Neural cell (in vitro differentiated cells): ENCODE results near the gene C2CD4A. TPM values are rescaled to one million over a fixed set of nuclear protein-coding genes. Genes with fewer than 3 reads are reported as not detected.

Experiments used
- H2AFZ ChIP-seq: fragments of 200-600, 300-800 bp; sonication (generic), shearing (Covaris generic); 2 replicates; pipeline ENCODE4 v1.6.0; 2014; ENCODE audit warnings: low read depth, mild to moderate bottlenecking, antibody characterized with exemption, low read length, moderate library complexity
- H3F3A ChIP-seq: fragments of 200-600 bp; shearing (Covaris generic); 2 replicates; pipeline ENCODE4 v1.6.1; 2016; ENCODE audit warnings: mild to moderate bottlenecking, moderate library complexity, mixed read lengths, antibody characterized with exemption, low read length; ENCODE audit not compliant: insufficient read depth, poor library complexity, severe bottlenecking
- H3K27ac ChIP-seq: fragments of 200-600, 300-800 bp; sonication (generic), shearing (Covaris generic); 2 replicates; pipeline ENCODE4 v1.5.1; 2014; ENCODE audit warnings: mild to moderate bottlenecking, low read length, moderate library complexity
- H3K27me3 ChIP-seq: fragments of 300-800, 200-600 bp; sonication (generic), shearing (Covaris generic); 2 replicates; pipeline ENCODE4 v1.6.0; 2014; ENCODE audit warnings: mild to moderate bottlenecking, low read depth, low read length, moderate library complexity; ENCODE audit not compliant: insufficient read depth
- H3K36me3 ChIP-seq: fragments of 300-800, 200-600 bp; sonication (generic), shearing (Covaris generic); 2 replicates; pipeline ENCODE4 v1.5.1; 2014; ENCODE audit warnings: mild to moderate bottlenecking, antibody characterized with exemption, low read length, moderate library complexity; ENCODE audit not compliant: insufficient read depth
- H3K4me2 ChIP-seq: fragments of 300-800, 200-600 bp; sonication (generic), shearing (Covaris generic); 2 replicates; pipeline ENCODE4 v1.6.0; 2014; ENCODE audit warnings: mild to moderate bottlenecking, low read length
- H3K4me3 ChIP-seq: fragments of 300-800, 200-600 bp; sonication (generic), shearing (Covaris generic); 2 replicates; pipeline ENCODE4 v1.5.1; 2014; ENCODE audit warnings: mild to moderate bottlenecking, low read length, moderate library complexity
- H3K79me2 ChIP-seq: fragments of 200-600 bp; shearing (Covaris generic); replicated peaks from 2 replicates; pipeline ENCODE4 v1.6.0; 2014; ENCODE audit warnings: mild to moderate bottlenecking, low read length, moderate library complexity; ENCODE audit not compliant: insufficient read depth
- H3K9ac ChIP-seq: fragments of 300-800, 200-600 bp; sonication (generic), shearing (Covaris generic); 2 replicates; pipeline ENCODE4 v1.6.1; 2016; ENCODE audit warnings: mild to moderate bottlenecking, low read length, mixed read lengths
- H3K9me2 ChIP-seq: fragments of 200-600 bp; shearing (Covaris generic); 2 replicates; pipeline ENCODE4 v1.6.1; 2016; ENCODE audit warnings: mild to moderate bottlenecking, low read length, mixed read lengths; ENCODE audit not compliant: insufficient read depth
- H3K9me3 ChIP-seq: fragments of 200-600, 300-800 bp; sonication (generic), shearing (Covaris generic); 2 replicates; pipeline ENCODE4 v1.6.1; 2016; ENCODE audit warnings: mild to moderate bottlenecking, mixed run types, low read length, moderate library complexity, mixed read lengths
- H4K20me1 ChIP-seq: fragments of 200-600 bp; shearing (Covaris generic); 2 replicates; pipeline ENCODE4 v1.6.1; 2016; ENCODE audit warnings: mild to moderate bottlenecking, mixed run types; ENCODE audit not compliant: insufficient read depth
- EP300 ChIP-seq: fragments of 450-650 bp; conservative IDR thresholded peaks from 2 replicates; pipeline ENCODE4 v1.6.1; 2014; ENCODE audit warnings: antibody characterized with exemption, mild to moderate bottlenecking, moderate library complexity; ENCODE audit not compliant: poor library complexity, severe bottlenecking
- EZH2 ChIP-seq: fragments of 200-600, 300-800 bp; shearing (Covaris generic), sonication (generic); IDR thresholded peaks from 2 replicates; pipeline ENCODE4 v1.6.1; 2014; ENCODE audit warnings: antibody characterized with exemption, low read length, borderline replicate concordance, mild to moderate bottlenecking; ENCODE audit not compliant: insufficient read depth, poor library complexity, severe bottlenecking
- MXI1 ChIP-seq: fragments of 450-650 bp; conservative IDR thresholded peaks from 2 replicates; pipeline ENCODE4 v1.6.1; 2014; ENCODE audit warnings: antibody characterized with exemption, mild to moderate bottlenecking; ENCODE audit not compliant: poor library complexity, severe bottlenecking
- POLR2AphosphoS5 ChIP-seq: IDR thresholded peaks from 2 replicates; pipeline ENCODE4 v1.6.1; 2012
- RAD21 ChIP-seq: fragments of 450-650 bp; conservative IDR thresholded peaks from 2 replicates; pipeline ENCODE4 v1.6.1; 2014; ENCODE audit warnings: antibody characterized with exemption, mild to moderate bottlenecking, moderate library complexity
- SMC3 ChIP-seq: fragments of 450-650 bp; conservative IDR thresholded peaks from 2 replicates; pipeline ENCODE4 v1.6.1; 2014; ENCODE audit warnings: antibody characterized with exemption, mild to moderate bottlenecking, moderate library complexity; ENCODE audit not compliant: poor library complexity
- TAF1 ChIP-seq: IDR thresholded peaks from 2 replicates; pipeline ENCODE4 v1.6.1; 2012; ENCODE audit warnings: low read depth
- polyA plus RNA-seq: library from polyadenylated mRNA; depleted of rRNA; stranded (reverse); fragments of >200 nt; gene quantifications from 2 replicates; pipeline ENCODE4 v1.2.3, GENCODE V29; 2014
- TF ChIP-seq, protein P1 (sequence below): IDR thresholded peaks from 2 replicates; pipeline ENCODE4 v1.6.1; 2012; ENCODE audit warnings: borderline replicate concordance
- TF ChIP-seq, protein P2 (sequence below): fragments of 450-650 bp; IDR thresholded peaks from 2 replicates; pipeline ENCODE4 v1.5.1; 2014; ENCODE audit warnings: antibody characterized with exemption, mild to moderate bottlenecking, moderate library complexity; ENCODE audit not compliant: poor library complexity, severe bottlenecking

C2CD4A gene
- polyA plus RNA-seq, 1 donor from 2014 or later: not detected

DNA sequence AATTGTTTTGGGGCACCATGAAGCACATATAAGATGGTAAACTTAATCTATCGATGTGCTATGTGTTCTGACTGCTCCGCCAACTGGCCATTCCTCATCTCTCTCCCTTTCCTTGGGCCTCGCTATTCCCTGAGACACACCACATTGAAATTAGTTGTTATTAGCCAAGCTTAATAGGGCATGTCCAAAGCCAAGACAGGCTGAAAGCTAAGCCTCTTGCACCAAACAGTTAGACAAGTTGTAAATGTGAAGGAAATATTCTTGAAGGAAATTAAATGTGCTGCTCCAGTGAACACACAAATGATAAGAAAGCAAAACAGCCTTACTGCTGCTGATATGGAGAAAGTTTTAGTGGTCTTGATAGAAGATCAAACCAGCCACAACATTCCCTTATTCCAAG, 39.3 kb downstream of the C2CD4A start:
- no peak overlapping the region for H3K4me3 ChIP-seq
- H3K27ac ChIP-seq: no peak overlapping the region
- no peaks in the 10 kb centered on the region for H3K79me2 ChIP-seq
- no peaks in the 10 kb centered on the region for H4K20me1 ChIP-seq
- H3K9me2 ChIP-seq: no peaks in the 10 kb centered on the region
- H3F3A ChIP-seq: no peaks in the 10 kb centered on the region
- TF ChIP-seq SMC3: no peak
- TF ChIP-seq, protein P1, sequence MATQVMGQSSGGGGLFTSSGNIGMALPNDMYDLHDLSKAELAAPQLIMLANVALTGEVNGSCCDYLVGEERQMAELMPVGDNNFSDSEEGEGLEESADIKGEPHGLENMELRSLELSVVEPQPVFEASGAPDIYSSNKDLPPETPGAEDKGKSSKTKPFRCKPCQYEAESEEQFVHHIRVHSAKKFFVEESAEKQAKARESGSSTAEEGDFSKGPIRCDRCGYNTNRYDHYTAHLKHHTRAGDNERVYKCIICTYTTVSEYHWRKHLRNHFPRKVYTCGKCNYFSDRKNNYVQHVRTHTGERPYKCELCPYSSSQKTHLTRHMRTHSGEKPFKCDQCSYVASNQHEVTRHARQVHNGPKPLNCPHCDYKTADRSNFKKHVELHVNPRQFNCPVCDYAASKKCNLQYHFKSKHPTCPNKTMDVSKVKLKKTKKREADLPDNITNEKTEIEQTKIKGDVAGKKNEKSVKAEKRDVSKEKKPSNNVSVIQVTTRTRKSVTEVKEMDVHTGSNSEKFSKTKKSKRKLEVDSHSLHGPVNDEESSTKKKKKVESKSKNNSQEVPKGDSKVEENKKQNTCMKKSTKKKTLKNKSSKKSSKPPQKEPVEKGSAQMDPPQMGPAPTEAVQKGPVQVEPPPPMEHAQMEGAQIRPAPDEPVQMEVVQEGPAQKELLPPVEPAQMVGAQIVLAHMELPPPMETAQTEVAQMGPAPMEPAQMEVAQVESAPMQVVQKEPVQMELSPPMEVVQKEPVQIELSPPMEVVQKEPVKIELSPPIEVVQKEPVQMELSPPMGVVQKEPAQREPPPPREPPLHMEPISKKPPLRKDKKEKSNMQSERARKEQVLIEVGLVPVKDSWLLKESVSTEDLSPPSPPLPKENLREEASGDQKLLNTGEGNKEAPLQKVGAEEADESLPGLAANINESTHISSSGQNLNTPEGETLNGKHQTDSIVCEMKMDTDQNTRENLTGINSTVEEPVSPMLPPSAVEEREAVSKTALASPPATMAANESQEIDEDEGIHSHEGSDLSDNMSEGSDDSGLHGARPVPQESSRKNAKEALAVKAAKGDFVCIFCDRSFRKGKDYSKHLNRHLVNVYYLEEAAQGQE: no peak
- TF ChIP-seq POLR2AphosphoS5: no peak
- no peak for TF ChIP-seq EZH2
- TF ChIP-seq TAF1: no peak
- TF ChIP-seq MXI1: no peak
- no peak for TF ChIP-seq RAD21
- TF ChIP-seq, protein P2, sequence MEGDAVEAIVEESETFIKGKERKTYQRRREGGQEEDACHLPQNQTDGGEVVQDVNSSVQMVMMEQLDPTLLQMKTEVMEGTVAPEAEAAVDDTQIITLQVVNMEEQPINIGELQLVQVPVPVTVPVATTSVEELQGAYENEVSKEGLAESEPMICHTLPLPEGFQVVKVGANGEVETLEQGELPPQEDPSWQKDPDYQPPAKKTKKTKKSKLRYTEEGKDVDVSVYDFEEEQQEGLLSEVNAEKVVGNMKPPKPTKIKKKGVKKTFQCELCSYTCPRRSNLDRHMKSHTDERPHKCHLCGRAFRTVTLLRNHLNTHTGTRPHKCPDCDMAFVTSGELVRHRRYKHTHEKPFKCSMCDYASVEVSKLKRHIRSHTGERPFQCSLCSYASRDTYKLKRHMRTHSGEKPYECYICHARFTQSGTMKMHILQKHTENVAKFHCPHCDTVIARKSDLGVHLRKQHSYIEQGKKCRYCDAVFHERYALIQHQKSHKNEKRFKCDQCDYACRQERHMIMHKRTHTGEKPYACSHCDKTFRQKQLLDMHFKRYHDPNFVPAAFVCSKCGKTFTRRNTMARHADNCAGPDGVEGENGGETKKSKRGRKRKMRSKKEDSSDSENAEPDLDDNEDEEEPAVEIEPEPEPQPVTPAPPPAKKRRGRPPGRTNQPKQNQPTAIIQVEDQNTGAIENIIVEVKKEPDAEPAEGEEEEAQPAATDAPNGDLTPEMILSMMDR: no peak
- TF ChIP-seq EP300: no peak
- H3K27me3 ChIP-seq: no peaks in the 10 kb centered on the region
- no peaks in the 10 kb centered on the region for H3K36me3 ChIP-seq
- no peak overlapping the region for H2AFZ ChIP-seq
- no peaks in the 10 kb centered on the region for H3K9me3 ChIP-seq
- H3K4me2 ChIP-seq: no peak overlapping the region
- H3K9ac ChIP-seq: no peak overlapping the region

DNA sequence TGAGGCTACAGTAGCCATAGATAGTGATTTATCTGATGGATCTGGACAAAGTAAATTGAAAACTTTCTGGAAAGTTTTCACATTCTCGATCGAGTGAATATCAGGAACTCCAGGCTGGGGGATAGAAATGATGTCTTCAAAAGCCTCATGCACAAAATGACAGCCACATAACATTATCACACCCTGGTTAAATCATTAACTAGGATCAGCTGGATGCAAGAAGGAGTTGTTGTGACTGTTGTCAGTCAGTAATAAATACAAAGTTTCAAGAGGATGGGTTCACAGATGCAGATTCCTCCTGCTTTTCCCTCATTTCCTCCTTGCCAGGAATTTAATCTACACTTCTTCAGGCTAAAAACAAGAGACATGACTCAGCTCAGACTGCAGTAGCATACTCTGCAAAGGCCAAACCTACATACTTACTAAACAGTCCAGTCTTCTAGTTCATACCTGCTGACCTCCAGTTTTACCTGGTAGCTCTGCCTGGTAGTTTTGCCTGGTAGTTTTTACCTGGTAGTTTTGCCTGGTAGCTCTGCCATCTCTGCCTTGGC, 40.9 kb downstream of the C2CD4A start:
- Histone ChIP-seq H3K9me2 (no peaks in the 10 kb centered on the region), H3K9me3 (no peaks in the 10 kb centered on the region), H3K4me3 (no peak overlapping the region), H3F3A (no peaks in the 10 kb centered on the region), H4K20me1 (no peaks in the 10 kb centered on the region), H3K4me2 (no peak overlapping the region), H3K79me2 (no peaks in the 10 kb centered on the region), H3K27me3 (no peaks in the 10 kb centered on the region), H3K36me3 (no peaks in the 10 kb centered on the region), H3K9ac (no peak overlapping the region), H2AFZ (no peak overlapping the region), H3K27ac (no peak overlapping the region)
- TF ChIP-seq, protein P1: no peak
- TF ChIP-seq POLR2AphosphoS5 (no peak), EZH2 (no peak), RAD21 (no peak), SMC3 (no peak), EP300 (no peak), MXI1 (no peak), TAF1 (no peak)
- TF ChIP-seq, protein P2: no peak
